IMR-90 (cell line): ENCODE results near the gene GAS7. TPM values are rescaled to one million over a fixed set of nuclear protein-coding genes. Genes with fewer than 3 reads are reported as not detected.

Experiments
- ATAC-seq: fragments of 200-7000 bp; cut with Tn5 transposase; 2 replicates; pipeline ENCODE4 v1.9.1; 2020; ENCODE audit warnings: low read depth, mild to moderate bottlenecking, moderate library complexity
- BruUV-seq: library from RNA; stranded (reverse); fragments of 400-500 nt; replicated peaks from 2 replicates; lab custom pipeline; 2021; lab: Mats Ljungman, UMichigan
- CTCF ChIA-PET: fragments of 300-600 bp; formaldehyde crosslinking; extraction: SDS; loops from one replicate; lab custom pipeline; 2021; ENCODE audit warnings: antibody characterized with exemption; lab: Yijun Ruan, JAX
- POLR2A ChIA-PET: fragments of 300-600 bp; sonication (Branson Sonifier 250); formaldehyde crosslinking; loops from one replicate; lab custom pipeline; 2022; ENCODE audit warnings: antibody characterized with exemption; ENCODE audit not compliant: unreplicated experiment; lab: Charles Lee
- DNase-seq: peaks from one replicate; pipeline ENCODE4 v3.0.0; 2013
- H2AFZ ChIP-seq: replicated peaks from 2 replicates; pipeline ENCODE3; 2013; ENCODE audit warnings: low read length, mild to moderate bottlenecking; ENCODE audit not compliant: poor library complexity
- H2AK5ac ChIP-seq: 2 replicates; pipeline ENCODE4 v1.6.1; 2013; ENCODE audit warnings: low read depth, low read length, inconsistent platforms
- H2AK9ac ChIP-seq: replicated peaks from 2 replicates; pipeline ENCODE3; 2013; ENCODE audit warnings: mild to moderate bottlenecking, low read depth, low read length, moderate library complexity; ENCODE audit not compliant: poor library complexity
- H2BK120ac ChIP-seq: 2 replicates; pipeline ENCODE4 v1.6.1; 2013; ENCODE audit warnings: low read depth, low read length, inconsistent platforms
- H2BK15ac ChIP-seq: 3 replicates; pipeline ENCODE4 v1.6.1; 2013; ENCODE audit warnings: low read depth, low read length, inconsistent platforms
- H2BK20ac ChIP-seq: 2 replicates; pipeline ENCODE4 v1.6.1; 2013; ENCODE audit warnings: low read depth, mild to moderate bottlenecking, inconsistent platforms, low read length, moderate library complexity
- H2BK5ac ChIP-seq: 2 replicates; pipeline ENCODE4 v1.6.1; 2013; ENCODE audit warnings: mild to moderate bottlenecking, low read depth, low read length, inconsistent platforms; ENCODE audit not compliant: poor library complexity, severe bottlenecking
- H3K14ac ChIP-seq: replicated peaks from 2 replicates; pipeline ENCODE4 v1.6.1; 2013; ENCODE audit warnings: low read depth, low read length, inconsistent platforms
- H3K18ac ChIP-seq: 2 replicates; pipeline ENCODE4 v1.6.1; 2013; ENCODE audit warnings: low read depth, low read length, control low read depth
- H3K23ac ChIP-seq: 2 replicates; pipeline ENCODE4 v1.6.1; 2013; ENCODE audit warnings: low read depth, low read length, inconsistent platforms
- H3K27ac ChIP-seq: 2 replicates; pipeline ENCODE4 v1.5.1; 2013; ENCODE audit warnings: mild to moderate bottlenecking, control low read depth, low read length; ENCODE audit not compliant: insufficient read depth
- H3K27me3 ChIP-seq: 2 replicates; pipeline ENCODE4 v1.6.1; 2013; ENCODE audit warnings: low read length; ENCODE audit not compliant: control insufficient read depth, insufficient read depth
- H3K36me3 ChIP-seq: 2 replicates; pipeline ENCODE4 v1.6.1; 2013; ENCODE audit warnings: low read length, mixed read lengths; ENCODE audit not compliant: control insufficient read depth, insufficient read depth
- H3K4ac ChIP-seq: 2 replicates; pipeline ENCODE4 v1.6.1; 2013; ENCODE audit warnings: low read depth, low read length, inconsistent platforms
- H3K4me1 ChIP-seq: 2 replicates; pipeline ENCODE4 v1.6.1; 2013; ENCODE audit warnings: low read length, mixed read lengths; ENCODE audit not compliant: control insufficient read depth, insufficient read depth
- H3K4me2 ChIP-seq: 2 replicates; pipeline ENCODE4 v1.6.1; 2013; ENCODE audit warnings: low read depth, mild to moderate bottlenecking, control low read depth, low read length, moderate library complexity
- H3K4me3 ChIP-seq: 2 replicates; pipeline ENCODE4 v1.5.1; 2013; ENCODE audit warnings: low read depth, mild to moderate bottlenecking, control low read depth, low read length, moderate library complexity; ENCODE audit not compliant: insufficient read depth
- H3K56ac ChIP-seq: 2 replicates; pipeline ENCODE4 v1.6.1; 2013; ENCODE audit warnings: low read length, inconsistent platforms; ENCODE audit not compliant: insufficient read depth; ENCODE audit errors: extremely low read depth
- H3K79me1 ChIP-seq, 2 experiments: 2 replicates each; pipeline ENCODE4 v1.6.1; 2013; ENCODE audit warnings: low read length in 2 of 2, inconsistent platforms in 1 of 2, low read depth in 1 of 2
- H3K9ac ChIP-seq: 2 replicates; pipeline ENCODE4 v1.6.1; 2013; ENCODE audit warnings: low read depth, low read length, control low read depth
- H3K9me1 ChIP-seq: 2 replicates; pipeline ENCODE4 v1.6.1; 2013; ENCODE audit warnings: low read length, inconsistent platforms; ENCODE audit not compliant: insufficient read depth
- H3K9me3 ChIP-seq: 2 replicates; pipeline ENCODE4 v1.6.1; 2013; ENCODE audit warnings: low read length; ENCODE audit not compliant: control insufficient read depth, insufficient read depth
- H4K20me1 ChIP-seq: 2 replicates; pipeline ENCODE4 v1.6.1; 2013; ENCODE audit warnings: low read length, inconsistent platforms; ENCODE audit not compliant: insufficient read depth
- H4K5ac ChIP-seq: 2 replicates; pipeline ENCODE4 v1.6.1; 2013; ENCODE audit warnings: mild to moderate bottlenecking, low read depth, low read length, control low read depth
- H4K8ac ChIP-seq, 2 experiments: 2 replicates each; pipeline ENCODE4 v1.6.1; 2013; ENCODE audit warnings: low read depth in 2 of 2, low read length in 2 of 2, control low read depth in 1 of 2, inconsistent platforms in 1 of 2
- H4K91ac ChIP-seq: 2 replicates; pipeline ENCODE4 v1.6.1; 2013; ENCODE audit warnings: low read depth, low read length, inconsistent platforms; ENCODE audit not compliant: insufficient read depth
- BHLHE40 ChIP-seq: fragments of 150-350 bp; IDR thresholded peaks from 2 replicates; pipeline ENCODE4 v1.6.1; 2016; ENCODE audit warnings: mild to moderate bottlenecking, low read depth, low read length
- CHD1 ChIP-seq: IDR thresholded peaks from 2 replicates; pipeline ENCODE4 v1.6.1; 2012; ENCODE audit warnings: low read depth, low read length, improper control_type of control experiment
- FOS ChIP-seq: fragments of 150-350 bp; IDR thresholded peaks from 2 replicates; pipeline ENCODE4 v1.6.1; 2016; ENCODE audit warnings: low read depth, low read length
- MAZ ChIP-seq: IDR thresholded peaks from 2 replicates; pipeline ENCODE4 v1.6.1; 2012; ENCODE audit warnings: low read depth, mild to moderate bottlenecking, low read length, improper control_type of control experiment, moderate library complexity, borderline replicate concordance
- RAD21 ChIP-seq: IDR thresholded peaks from 2 replicates; pipeline ENCODE4 v1.6.1; 2012; ENCODE audit warnings: low read length, improper control_type of control experiment
- RCOR1 ChIP-seq: IDR thresholded peaks from 2 replicates; pipeline ENCODE4 v1.6.1; 2012; ENCODE audit warnings: mild to moderate bottlenecking, low read length, improper control_type of control experiment; ENCODE audit not compliant: insufficient replicate concordance
- SMC3 ChIP-seq: fragments of 150-350 bp; IDR thresholded peaks from 2 replicates; pipeline ENCODE4 v1.6.1; 2016; ENCODE audit warnings: low read depth, mild to moderate bottlenecking, antibody characterized with exemption, low read length, moderate library complexity
- WGBS, 2 experiments: methylation state at CpG; one replicate each; pipeline versions ENCODE4 v1.1.5 to v1.1.7; 2013; ENCODE audit warnings: missing lambda C conversion rate in 2 of 2; ENCODE audit not compliant: insufficient read length in 1 of 2; ENCODE audit errors: extremely low coverage in 2 of 2; 5-methylcytosine and 5-hydroxymethylcytosine counted together
- dilution Hi-C: fragments of 300-500 bp; cut with HindIII; formaldehyde crosslinking; loops from one replicate; pipeline ENCODE4 v1.14.3; 2018; ENCODE audit warnings: low sequenced_read_pairs; ENCODE audit not compliant: unreplicated experiment
- in situ Hi-C: fragments of 300-500 bp; cut with MboI; formaldehyde crosslinking; loops from 3 replicates; pipeline ENCODE4 v1.14.3; 2019; ENCODE audit warnings: low sequenced_read_pairs, inconsistent platforms, mixed read lengths
- intact Hi-C: fragments of 100-400 bp; cut with micrococcal nuclease; formaldehyde crosslinking; loops from 2 replicates; pipeline ENCODE4 v1.10.0; 2022
- polyA plus RNA-seq, 3 experiments: library from polyadenylated mRNA; depleted of rRNA; stranded (reverse); fragments of >200 nt; gene quantifications; 2 replicates each; pipeline ENCODE4 v1.2.3, GENCODE V29; 2012; ENCODE audit warnings: low replicate concordance in 1 of 3
- total RNA-seq: library from RNA; depleted of rRNA; stranded (reverse); fragments of >200 nt; gene quantifications from 2 replicates; pipeline ENCODE4 v1.2.3, GENCODE V29; 2012
- TF ChIP-seq, protein P1 (sequence below): conservative IDR thresholded peaks from 2 replicates; pipeline ENCODE4 v1.5.1; 2012; ENCODE audit warnings: mild to moderate bottlenecking, low read depth, low read length, improper control_type of control experiment

Gene GAS7
- total and polyA plus RNA-seq, 2 of the 4 experiments (the other 2 are of a cell fraction), result 4.6 to 5.0 TPM

DNA sequence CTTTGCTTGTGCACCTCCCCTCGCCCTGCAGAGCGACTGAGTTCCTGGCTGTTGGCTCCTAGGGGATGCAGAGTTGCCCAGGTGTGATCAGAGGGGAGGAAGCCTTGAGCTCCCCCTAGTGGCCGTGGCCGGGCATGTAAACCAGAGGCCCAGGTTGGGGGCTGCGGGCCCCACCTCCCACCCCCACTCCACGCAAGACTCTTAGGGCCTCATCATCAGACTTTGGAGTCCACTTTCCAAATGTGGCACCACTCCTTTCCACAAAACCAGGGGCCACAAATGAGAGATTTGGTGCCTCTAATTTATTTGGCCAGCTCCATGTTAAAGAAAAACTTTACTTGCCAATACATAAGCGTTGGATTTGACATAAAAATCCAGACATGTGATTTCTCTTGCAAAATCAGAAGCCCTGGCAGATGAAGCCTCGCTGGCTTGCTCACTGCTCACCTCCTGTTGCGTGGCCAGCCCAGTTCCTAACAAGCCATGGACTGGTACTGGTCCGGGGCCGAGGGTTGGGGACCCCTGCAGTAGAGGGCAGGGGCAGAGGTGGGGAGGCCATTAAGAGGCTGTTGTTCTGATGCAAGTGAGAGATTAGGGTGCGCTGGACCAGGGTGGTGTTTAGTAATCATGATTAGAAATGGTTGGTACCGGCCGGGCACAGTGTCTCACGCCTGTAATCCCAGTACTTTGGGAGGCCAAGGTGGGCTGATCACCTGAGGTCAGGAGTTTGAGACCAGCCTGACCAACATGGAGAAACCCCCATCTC is 28.7 kb upstream of the GAS7 start:
- peak; percentile 82 for ATAC-seq
- Histone ChIP-seq H3K56ac (no peak overlapping the region), H3K4me2 (no peak overlapping the region), H2BK15ac (no peak overlapping the region), H3K4me3 (no peak overlapping the region), H2BK20ac (no peak overlapping the region; the same call in 1 of the 2 replicates), H3K27me3 (no peaks in the 10 kb centered on the region), H3K9me3 (peaks cover 5% of the 10 kb centered on the region), H3K79me1 (no peaks in the 10 kb centered on the region), H3K4ac (no peak overlapping the region), H2BK5ac (no peak overlapping the region), H3K9ac (no peak overlapping the region), H2BK120ac (no peak overlapping the region), H4K5ac (no peak overlapping the region), H3K36me3 (no peaks in the 10 kb centered on the region), H3K9me1 (no peaks in the 10 kb centered on the region), H4K8ac (no peak overlapping the region), H3K27ac (no peak overlapping the region), H2AK5ac (0 out of 2 replicates have a peak overlapping the region, but pooled peaks have one; percentile 43), H3K18ac (no peak overlapping the region), H3K4me1 (peaks cover 2% of the 10 kb centered on the region; the same call in 1 of the 2 replicates), H4K20me1 (no peaks in the 10 kb centered on the region), H2AFZ (peak overlapping the region; percentile 46), H4K91ac (no peak overlapping the region), H3K23ac (no peak overlapping the region), H2AK9ac (no peak overlapping the region), H3K14ac (no peak overlapping the region)
- CTCF ChIA-PET, result interaction anchor here (0.5 to 1.7 kb wide), 17 partner anchors 10 to 389 kb away, joined by 3 to 11 read pairs (median 3); partner anchors contain the start of gene GAS7
- POLR2A ChIA-PET, result interaction anchor here (0.6 kb wide), 1 partner anchor 970 kb away, joined by 4 read pairs; no protein-coding TSS in a partner anchor
- BruUV-seq, result no TSS peak
- 37% methylated on average over 3 of the region's 15 CpGs; no CpG with 5 or more reads in 1 of the 2 experiments for WGBS, 2 experiments
- TF ChIP-seq MAZ (peak; percentile 47; the same call in 1 of the 2 replicates), SMC3 (peak; percentile 82), CHD1 (no peak), RAD21 (peak; percentile 76), FOS (no peak), BHLHE40 (no peak), RCOR1 (no peak)
- TF ChIP-seq, protein P1, sequence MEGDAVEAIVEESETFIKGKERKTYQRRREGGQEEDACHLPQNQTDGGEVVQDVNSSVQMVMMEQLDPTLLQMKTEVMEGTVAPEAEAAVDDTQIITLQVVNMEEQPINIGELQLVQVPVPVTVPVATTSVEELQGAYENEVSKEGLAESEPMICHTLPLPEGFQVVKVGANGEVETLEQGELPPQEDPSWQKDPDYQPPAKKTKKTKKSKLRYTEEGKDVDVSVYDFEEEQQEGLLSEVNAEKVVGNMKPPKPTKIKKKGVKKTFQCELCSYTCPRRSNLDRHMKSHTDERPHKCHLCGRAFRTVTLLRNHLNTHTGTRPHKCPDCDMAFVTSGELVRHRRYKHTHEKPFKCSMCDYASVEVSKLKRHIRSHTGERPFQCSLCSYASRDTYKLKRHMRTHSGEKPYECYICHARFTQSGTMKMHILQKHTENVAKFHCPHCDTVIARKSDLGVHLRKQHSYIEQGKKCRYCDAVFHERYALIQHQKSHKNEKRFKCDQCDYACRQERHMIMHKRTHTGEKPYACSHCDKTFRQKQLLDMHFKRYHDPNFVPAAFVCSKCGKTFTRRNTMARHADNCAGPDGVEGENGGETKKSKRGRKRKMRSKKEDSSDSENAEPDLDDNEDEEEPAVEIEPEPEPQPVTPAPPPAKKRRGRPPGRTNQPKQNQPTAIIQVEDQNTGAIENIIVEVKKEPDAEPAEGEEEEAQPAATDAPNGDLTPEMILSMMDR, result peak; percentile 73
- intact Hi-C loops (loop anchor here (1.0 to 2.0 kb wide), 2 partner anchors 262 to 302 kb away; no protein-coding TSS in a partner anchor), in situ Hi-C loops (loop anchor here (10.0 kb wide), 1 partner anchor 262 kb away; no protein-coding TSS in a partner anchor), dilution Hi-C loops (no loop called here)
- peak; percentile 22 for DNase-seq
